HG02623 (cell line): ENCODE data around the gene FXYD3.
"Not testable (repeated sequence)": the region's sequence is repeated elsewhere in the genome, so short reads cannot be mapped to it uniquely, and the experiment has no call there.

Experiments used
- ATAC-seq: cut with Tn5 transposase; IDR thresholded peaks from one replicate; pipeline ENCODE4 v1.9.1; 2021; ENCODE audit warnings: moderate library complexity; ENCODE audit not compliant: unreplicated experiment

Gene FXYD3

GRCh38 chr19:35123573-35123972 is 8.0 kb downstream of the FXYD3 start:
- ATAC-seq = no peak

GRCh38 chr19:35124098-35125060 is 8.8 kb downstream of the FXYD3 start:
- no peak for ATAC-seq

DNA sequence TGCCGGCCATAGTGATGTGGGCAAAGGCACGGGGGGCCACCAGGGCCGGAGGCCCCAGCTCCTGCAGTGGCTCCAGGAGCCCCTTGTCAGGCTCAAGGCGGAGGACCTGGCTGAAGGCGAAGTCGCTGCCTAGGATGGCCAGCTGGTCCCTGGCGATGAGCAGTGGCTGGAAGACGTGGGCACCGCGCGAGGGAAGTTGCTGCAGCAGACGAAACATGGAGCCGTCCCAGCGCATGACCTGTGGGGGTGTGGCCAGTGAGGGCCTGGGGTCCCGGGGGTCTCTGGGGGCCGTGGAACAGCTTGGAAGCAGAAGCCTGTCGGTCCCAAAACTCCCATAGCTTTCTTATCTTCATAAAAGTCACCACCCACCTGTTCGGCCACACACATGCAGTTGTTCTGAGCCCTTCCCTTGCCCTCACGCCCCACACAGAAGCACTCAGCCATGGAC is 9.7 kb downstream of the FXYD3 start:
- ATAC-seq = no peak

- no peak for ATAC-seq
Observed at GRCh38 chr19:35125749-35126623, 10.4 kb downstream of the FXYD3 start.

GRCh38 chr19:35126624-35126959 is 11.0 kb downstream of the FXYD3 start:
- no peak for ATAC-seq

DNA sequence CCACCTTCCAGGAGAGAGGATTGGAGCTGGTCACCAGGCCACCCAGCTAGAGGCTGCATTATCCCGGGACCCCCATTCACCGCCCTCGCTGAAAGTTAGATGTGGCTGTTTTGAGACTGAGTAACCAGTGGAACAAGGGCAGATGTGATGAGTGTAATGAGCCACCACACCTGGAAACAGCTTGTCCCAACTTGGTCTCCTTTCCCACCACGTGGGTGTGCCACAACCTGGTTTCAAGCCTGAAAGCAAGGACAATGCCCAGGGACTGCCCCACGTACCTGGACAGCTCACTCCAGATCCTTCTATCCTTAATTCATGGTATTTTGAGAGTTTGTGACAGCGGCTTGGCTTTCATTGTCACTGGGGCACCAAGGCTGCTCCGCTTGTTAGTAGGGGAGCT is 12.2 kb downstream of the FXYD3 start:
- ATAC-seq = no peak

GRCh38 chr19:35128398-35129057 is 12.9 kb downstream of the FXYD3 start:
- no peak for ATAC-seq

DNA sequence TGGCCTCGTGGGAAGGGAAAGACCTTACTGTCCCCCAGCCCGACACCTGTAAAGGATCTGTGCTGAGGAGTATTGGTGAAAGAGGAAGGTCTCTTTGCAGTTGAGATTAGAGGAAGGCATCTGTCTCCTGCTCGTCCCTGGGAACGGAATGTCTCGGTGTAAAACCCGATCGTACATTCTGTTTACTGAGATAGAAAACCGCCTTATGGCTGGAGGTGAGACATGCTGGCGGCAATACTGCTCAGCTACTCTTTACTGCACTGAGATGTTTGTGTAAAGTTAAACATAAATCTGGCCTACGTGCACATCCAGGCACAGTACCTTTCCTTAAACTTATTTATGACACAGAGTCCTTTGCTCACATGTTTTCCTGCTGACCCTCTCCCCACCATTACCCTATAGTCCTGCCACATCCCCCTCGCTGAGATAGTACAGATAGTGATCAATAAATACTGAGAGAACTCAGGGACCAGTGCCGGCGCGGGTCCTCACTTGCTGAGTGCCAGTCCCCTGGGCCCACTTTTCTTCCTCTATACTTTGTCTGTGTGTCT is 14.2 kb downstream of the FXYD3 start:
- ATAC-seq = not testable (repeated sequence)

- ATAC-seq = no peak
Observed at GRCh38 chr19:35130761-35131720, 15.4 kb downstream of the FXYD3 start.

GRCh38 chr19:35132254-35132653 is 16.6 kb downstream of the FXYD3 start:
- no peak for ATAC-seq

DNA sequence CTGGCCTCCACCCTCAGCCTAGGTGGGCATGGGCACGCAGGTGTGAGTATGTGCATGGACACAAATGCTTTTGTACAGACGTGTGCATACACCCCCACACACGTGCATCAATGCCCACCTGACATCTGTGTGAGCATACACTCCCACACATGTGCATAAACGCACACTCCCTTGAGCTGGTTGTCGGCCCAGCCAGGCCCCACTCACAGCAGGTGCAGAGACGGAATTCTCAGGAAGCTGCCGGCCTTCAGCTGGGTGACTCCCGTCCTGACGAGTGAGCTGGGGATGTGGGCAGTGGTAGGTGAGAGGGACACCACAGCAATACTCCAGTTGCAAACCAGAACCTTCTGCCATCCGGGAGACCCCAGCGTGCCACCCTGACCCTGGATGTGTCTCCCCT is 18.2 kb downstream of the FXYD3 start:
- no peak for ATAC-seq

GRCh38 chr19:35134601-35135242 is 19.1 kb downstream of the FXYD3 start, which contains the start of gene LGI4:
Gene LGI4 (minus strand): TSS chr19:35135059. CDS start chr19:35134680, 379 bp downstream.
- ATAC-seq = no peak

- ATAC-seq = no peak
Observed at GRCh38 chr19:35135389-35135909, 19.8 kb downstream of the FXYD3 start.

DNA sequence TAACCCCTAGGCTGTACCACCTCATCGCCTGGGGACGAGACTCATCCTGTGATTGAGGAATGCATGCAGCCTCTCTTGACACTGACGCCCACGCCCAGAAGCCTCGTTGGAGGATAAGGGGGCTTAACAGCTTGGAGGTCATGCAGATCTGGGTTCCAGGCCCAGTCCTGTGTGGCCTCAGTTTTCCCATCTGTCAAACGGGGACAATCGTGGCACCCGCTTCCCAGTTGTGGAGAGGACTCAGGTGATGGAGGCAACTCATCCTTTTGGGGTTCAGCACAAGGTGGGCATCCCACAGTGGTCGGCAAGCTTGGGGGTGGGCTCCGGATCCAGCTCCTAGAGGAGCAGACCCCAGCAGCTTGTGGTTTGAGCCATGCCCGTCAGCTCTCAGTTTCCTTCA is 20.6 kb downstream of the FXYD3 start:
- no peak for ATAC-seq

DNA sequence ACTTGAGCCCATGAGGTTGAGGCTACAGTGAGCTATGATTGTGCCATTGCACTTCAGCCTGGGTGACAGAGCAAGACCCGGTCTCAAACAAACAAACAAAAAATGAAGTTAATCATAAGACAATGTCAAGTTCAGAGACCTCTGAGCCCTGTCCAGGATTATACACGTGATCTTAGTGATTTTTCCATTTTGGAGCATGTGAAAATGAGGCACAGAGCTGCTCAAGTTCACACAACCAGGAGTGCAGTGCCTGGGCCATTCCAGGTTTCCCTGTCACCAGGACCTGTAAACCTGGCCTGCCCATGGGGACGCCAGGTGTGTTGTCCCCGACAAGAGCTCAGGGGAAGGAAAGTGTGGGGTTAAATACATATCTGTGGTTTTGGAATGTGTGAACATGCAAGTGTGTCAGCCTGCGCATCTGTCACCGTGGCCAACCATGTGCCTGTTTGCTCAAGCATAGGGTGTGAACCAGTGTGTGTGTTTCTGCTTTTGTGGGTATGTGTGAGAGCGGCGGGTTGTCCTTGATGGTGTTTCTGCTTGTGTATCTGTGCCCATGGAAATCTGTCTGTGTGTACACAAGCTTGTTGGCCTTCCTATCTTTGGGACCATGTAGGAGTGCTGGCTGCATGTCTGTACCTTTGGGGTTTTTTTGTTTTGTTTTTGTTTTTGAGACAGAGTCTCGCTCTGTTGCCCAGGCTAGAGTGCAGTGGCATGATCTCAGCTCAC is 21.5 kb downstream of the FXYD3 start:
- no peak for ATAC-seq

GRCh38 chr19:35138305-35138892 is 22.8 kb downstream of the FXYD3 start, which contains the start of gene FXYD1:
Gene FXYD1 (plus strand): TSS chr19:35138824. CDS start chr19:35140080, 1,256 bp downstream.
- ATAC-seq = no peak

DNA sequence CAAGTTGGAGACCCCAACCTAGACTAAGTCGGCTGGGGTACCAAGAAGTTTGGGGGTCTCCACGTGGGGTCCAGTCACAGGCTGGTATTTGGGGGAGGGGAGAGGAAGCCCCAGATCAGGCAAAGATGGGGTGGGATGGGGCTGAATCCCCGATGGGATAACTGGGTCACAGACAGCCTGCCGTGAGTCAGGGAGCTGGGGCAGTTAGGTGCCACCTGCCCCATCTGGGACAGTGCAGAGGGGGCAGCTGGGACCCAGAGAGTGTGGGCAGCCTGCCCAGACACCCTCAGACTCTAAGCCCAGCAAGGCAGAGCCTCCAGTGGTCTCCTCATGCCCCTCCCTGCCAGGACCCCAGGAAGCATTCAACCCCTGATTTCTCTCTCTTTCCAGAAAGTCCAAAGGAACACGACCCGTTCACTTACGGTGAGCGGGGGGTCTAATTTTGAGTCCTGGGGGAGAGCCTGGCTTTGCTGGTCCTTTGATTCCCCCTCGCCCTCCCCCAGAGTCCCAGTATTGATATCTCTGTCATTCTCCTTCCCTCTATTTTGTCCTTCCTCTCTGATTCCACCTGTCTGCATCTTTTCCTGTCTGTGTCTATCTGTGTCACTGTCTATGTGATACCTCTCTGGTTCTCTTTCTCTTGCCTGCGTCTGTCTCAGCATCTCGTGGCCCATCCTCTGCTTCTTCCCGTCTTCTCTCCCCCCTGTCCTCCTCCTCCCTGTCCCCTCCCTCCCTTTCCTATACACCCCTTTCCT is 24.8 kb downstream of the FXYD3 start:
- no peak for ATAC-seq
